RWPE1 (cell line): Measurements from ENCODE around the gene OSBP2.

Source experiments
- CTCF ChIA-PET: fragments of 350-600 bp; sonication (Branson Sonifier 250); formaldehyde crosslinking; extraction: SDS; loops from one replicate; lab custom pipeline; 2021; lab: Yijun Ruan, JAX
- POLR2A ChIA-PET: fragments of 400-600 bp; formaldehyde crosslinking; extraction: SDS; loops from one replicate; lab custom pipeline; 2020; ENCODE audit warnings: antibody characterized with exemption; ENCODE audit not compliant: low non-redundant PET; lab: Yijun Ruan, JAX
- DNase-seq: peaks from one replicate; pipeline ENCODE4 v3.0.0; 2012; ENCODE audit warnings: low spot score
- H3K27ac ChIP-seq: fragments of 450-650 bp; 2 replicates; pipeline ENCODE4 v1.5.1; 2017
- CTCF ChIP-seq: fragments of 450-650 bp; conservative IDR thresholded peaks from 2 replicates; pipeline ENCODE4 v1.5.1; 2017; ENCODE audit warnings: low read depth, mild to moderate bottlenecking

The OSBP2 gene

GRCh38 chr22:30868663-30869385 lies 174.2 kb downstream of the OSBP2 start:
- no peak for TF ChIP-seq CTCF
- no peak for DNase-seq
- CTCF ChIA-PET = no interaction called here
- POLR2A ChIA-PET = no interaction called here
- no peak overlapping the region for H3K27ac ChIP-seq

DNA sequence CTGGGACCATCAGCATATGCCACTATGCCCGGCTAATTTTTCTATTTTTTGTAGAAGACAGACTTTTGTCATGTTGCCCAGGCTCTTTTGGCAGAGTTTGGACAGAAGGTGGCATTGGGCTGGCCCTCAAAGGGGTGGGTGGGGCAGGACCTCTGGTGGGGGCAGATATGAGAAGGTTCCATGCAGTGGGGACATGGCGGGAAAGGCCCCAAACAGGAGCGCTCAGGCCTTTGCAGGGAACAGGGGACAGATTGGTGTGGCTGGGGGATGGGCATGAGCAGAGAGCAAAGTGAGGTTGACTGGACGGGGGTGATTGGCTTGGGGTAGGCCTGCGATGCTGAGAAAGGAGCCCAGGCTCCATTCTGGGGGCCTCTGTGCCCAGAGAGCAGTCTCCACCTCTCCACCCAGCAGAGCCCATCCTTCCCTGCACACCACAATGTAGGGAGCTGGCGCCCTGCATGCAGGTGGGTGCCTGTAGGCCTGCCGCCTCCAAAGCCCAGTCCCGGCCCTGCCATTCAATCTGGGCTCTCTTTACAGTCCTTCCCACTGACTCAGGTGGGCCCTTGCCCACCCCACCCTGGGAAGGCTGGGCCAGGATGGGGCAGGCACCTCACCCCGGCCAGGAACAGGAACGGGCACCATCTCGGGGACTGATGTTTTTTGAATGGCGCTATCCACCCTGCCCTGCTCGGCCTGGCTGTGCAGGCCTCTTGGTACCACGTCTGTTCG lies 175.2 kb downstream of the OSBP2 start:
- no peak for TF ChIP-seq CTCF
- no peak overlapping the region for H3K27ac ChIP-seq
- ChIA-PET CTCF (no interaction called here), POLR2A (no interaction called here)
- DNase-seq = no peak

DNA sequence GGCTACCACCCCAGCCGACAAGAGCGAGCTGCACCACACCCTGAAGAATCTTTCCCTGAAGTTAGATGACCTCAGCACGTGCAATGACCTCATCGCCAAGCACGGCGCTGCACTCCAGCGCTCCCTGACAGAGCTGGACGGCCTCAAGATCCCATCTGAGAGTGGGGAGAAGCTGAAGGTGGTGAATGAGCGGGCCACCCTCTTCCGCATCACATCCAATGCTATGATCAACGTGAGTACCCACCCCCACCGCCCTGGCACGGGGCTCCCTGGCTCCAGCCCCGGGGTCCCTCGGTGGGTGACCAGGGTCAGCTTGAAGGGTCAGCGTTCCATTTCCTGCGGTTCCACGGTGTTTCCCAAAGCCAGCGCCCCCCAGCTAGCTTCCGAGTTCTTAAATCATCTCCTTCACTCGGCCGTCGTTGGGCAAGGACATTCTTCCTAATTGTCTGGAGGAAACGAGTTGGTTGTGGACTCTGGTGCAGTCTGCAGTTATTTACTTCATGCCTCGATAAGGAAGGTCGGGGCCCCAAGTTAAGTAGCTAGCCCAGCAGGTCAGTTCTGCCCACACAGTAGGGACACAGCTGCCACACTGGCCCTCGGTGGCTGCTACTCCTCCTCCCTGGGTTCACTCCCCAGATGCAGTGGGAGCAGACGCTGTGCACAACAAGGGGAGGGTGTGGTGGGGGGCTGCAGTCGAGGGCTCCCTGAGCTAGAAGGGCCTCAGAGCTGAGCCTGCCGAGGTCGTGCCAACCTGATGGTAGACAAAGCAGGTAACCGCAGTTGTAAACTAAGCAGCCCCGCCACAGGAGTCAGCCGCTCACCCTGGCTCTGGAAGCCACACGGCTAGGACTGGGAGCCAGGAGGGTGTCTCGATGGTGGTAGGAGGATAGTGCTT lies 176.0 kb downstream of the OSBP2 start:
- no peak for DNase-seq
- no peak for TF ChIP-seq CTCF
- ChIA-PET POLR2A (no interaction called here), CTCF (no interaction called here)
- H3K27ac ChIP-seq = no peak overlapping the region

DNA sequence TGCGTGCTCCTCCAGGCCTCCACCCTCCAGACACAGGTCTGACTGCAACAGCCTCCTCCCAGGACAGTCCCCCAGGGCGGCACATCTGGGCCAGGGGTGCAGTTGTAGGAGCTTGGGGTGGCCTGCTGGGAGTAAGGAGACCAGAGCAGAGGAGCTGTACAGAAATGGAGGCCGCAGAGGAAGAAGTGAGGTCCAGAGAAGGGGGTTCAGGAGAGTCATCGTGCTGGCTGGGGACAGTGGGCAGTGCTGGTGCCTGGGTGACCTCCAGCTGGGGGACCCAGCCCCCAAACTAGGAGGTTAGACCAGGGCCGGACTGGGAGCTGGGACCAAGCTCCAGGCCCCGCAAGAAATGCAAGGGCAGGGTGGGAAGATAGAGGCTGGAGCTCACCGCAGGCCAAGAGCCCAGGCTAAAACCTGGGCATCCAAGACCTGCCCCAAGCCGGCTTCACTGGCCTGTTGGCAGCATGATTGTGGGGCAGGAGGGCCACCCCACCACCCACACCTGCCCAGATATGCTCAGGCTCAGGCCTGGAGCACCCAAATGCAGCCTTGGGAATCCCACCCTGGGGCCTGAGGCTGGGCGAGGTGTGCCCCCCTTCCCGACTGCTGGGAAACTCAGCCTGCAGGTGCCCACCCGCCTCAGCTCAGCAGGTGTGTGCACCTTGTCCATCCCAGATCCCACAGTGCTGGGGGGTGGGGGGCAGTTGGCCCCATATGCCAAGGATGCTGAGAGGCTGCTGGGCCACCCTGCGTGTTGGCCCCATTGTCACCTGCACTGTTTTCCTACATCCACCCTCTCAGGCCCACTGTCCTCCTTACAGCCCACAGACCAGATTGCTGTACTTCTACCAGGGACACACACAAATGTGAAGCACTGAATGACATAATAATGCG lies 177.0 kb downstream of the OSBP2 start:
- ChIA-PET CTCF (no interaction called here), POLR2A (no interaction called here)

GRCh38 chr22:30872285-30873041 lies 177.8 kb downstream of the OSBP2 start:
- DNase-seq = no peak
- TF ChIP-seq CTCF = no peak
- POLR2A ChIA-PET = no interaction called here
- H3K27ac ChIP-seq = no peak overlapping the region
- CTCF ChIA-PET = no interaction called here

More for the DNA sequence above, 177.0 kb downstream of the OSBP2 start:
- no peak for TF ChIP-seq CTCF
- no peak for DNase-seq
- H3K27ac ChIP-seq = no peak overlapping the region
